DOHH2 (cell line): ENCODE data around the gene G3BP2.

Experiments used
- H3F3A ChIP-seq: fragments of 200-600 bp; sonication (generic), shearing (Covaris generic); 2 replicates; pipeline ENCODE4 v1.6.0; 2016; ENCODE audit warnings: antibody characterized with exemption, mild to moderate bottlenecking; ENCODE audit not compliant: control insufficient read depth, insufficient read depth
- H3K27ac ChIP-seq: fragments of 200-600 bp; sonication (generic); 2 replicates; pipeline ENCODE4 v1.5.1; 2014; ENCODE audit warnings: low read depth, mild to moderate bottlenecking, low read length, moderate library complexity
- H3K27me3 ChIP-seq: fragments of 200-600 bp; sonication (generic); 2 replicates; pipeline ENCODE4 v1.6.1; 2014; ENCODE audit warnings: mild to moderate bottlenecking, low read length, mixed read lengths; ENCODE audit not compliant: control insufficient read depth
- H3K36me3 ChIP-seq: fragments of 200-600 bp; sonication (generic); 2 replicates; pipeline ENCODE4 v1.6.1; 2014; ENCODE audit warnings: mild to moderate bottlenecking, low read length, moderate library complexity, mixed read lengths; ENCODE audit not compliant: control insufficient read depth
- H3K4me1 ChIP-seq: fragments of 200-600 bp; sonication (generic); 2 replicates; pipeline ENCODE4 v1.6.1; 2014; ENCODE audit warnings: mild to moderate bottlenecking, low read length, mixed read lengths; ENCODE audit not compliant: control insufficient read depth
- H3K4me2 ChIP-seq: fragments of 200-600 bp; sonication (generic); 2 replicates; pipeline ENCODE4 v1.6.0; 2014; ENCODE audit warnings: mild to moderate bottlenecking, low read length, moderate library complexity
- H3K4me3 ChIP-seq: fragments of 200-600 bp; sonication (generic); 2 replicates; pipeline ENCODE4 v1.5.1; 2014; ENCODE audit warnings: mild to moderate bottlenecking, low read length, mixed read lengths
- H3K79me2 ChIP-seq: fragments of 200-600 bp; sonication (generic); 2 replicates; pipeline ENCODE4 v1.6.1; 2014; ENCODE audit warnings: mild to moderate bottlenecking, low read length, mixed read lengths; ENCODE audit not compliant: control insufficient read depth
- H3K9me2 ChIP-seq: fragments of 200-600 bp; sonication (generic); replicated peaks from 2 replicates; pipeline ENCODE4 v1.6.1; 2014; ENCODE audit warnings: mild to moderate bottlenecking, low read length, mixed read lengths; ENCODE audit not compliant: control insufficient read depth
- H3K9me3 ChIP-seq: fragments of 200-600 bp; sonication (generic); 2 replicates; pipeline ENCODE4 v1.6.1; 2014; ENCODE audit warnings: antibody characterized with exemption, low read length, mixed read lengths; ENCODE audit not compliant: control insufficient read depth, insufficient read depth
- H4K20me1 ChIP-seq: fragments of 200-600 bp; sonication (generic); 2 replicates; pipeline ENCODE4 v1.6.0; 2014; ENCODE audit warnings: low read depth, mild to moderate bottlenecking, antibody characterized with exemption, low read length, moderate library complexity; ENCODE audit not compliant: control insufficient read depth, insufficient read depth
- EZH2phosphoT487 ChIP-seq: fragments of 200-600 bp; sonication (generic); IDR thresholded peaks from 2 replicates; pipeline ENCODE4 v1.6.1; 2017; ENCODE audit warnings: borderline replicate concordance, mild to moderate bottlenecking, antibody characterized with exemption, low read length, moderate library complexity, mixed read lengths
- TF ChIP-seq, protein P1 (sequence below): fragments of 200-600 bp; sonication (generic); IDR thresholded peaks from one replicate; pipeline ENCODE4 v1.5.1; 2014; ENCODE audit warnings: antibody characterized with exemption, mild to moderate bottlenecking, low read depth, low read length; ENCODE audit not compliant: poor library complexity, severe bottlenecking

G3BP2 gene

DNA sequence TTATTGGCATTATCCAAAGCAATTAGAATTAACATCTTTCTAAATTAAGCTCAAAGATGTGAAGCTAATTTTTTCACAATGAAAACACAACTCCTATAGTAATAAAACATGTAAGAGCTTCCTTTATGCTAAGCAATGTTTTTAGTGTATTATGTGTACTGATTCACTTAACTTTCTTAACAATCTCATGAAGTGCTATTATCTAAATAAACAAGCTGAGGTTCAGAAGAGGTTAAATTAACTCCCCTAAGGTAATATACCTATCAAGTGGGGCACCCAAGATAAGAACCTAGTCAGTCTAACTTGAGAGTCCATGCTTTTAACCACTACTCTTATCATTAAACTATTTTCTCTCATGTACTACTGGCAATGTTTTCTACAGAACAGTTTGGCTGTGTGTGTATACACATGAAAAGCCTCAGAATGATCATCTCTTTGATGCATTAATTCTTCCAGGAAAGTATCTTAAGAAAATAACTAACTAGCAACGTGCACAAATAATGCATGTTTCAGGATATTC, 13.6 kb downstream of the G3BP2 start:
- H3K9me3 ChIP-seq, result no peaks in the 10 kb centered on the region
- no peak overlapping the region for H3K4me2 ChIP-seq
- H3K36me3 ChIP-seq, result peaks cover 86% of the 10 kb centered on the region
- H3K79me2 ChIP-seq, result peaks cover 71% of the 10 kb centered on the region
- H3K27ac ChIP-seq, result no peak overlapping the region
- no peaks in the 10 kb centered on the region for H3K27me3 ChIP-seq
- peaks cover 2% of the 10 kb centered on the region; the same call in 1 of the 2 replicates for H3F3A ChIP-seq
- peaks cover 19% of the 10 kb centered on the region for H3K4me1 ChIP-seq
- TF ChIP-seq, protein P1, sequence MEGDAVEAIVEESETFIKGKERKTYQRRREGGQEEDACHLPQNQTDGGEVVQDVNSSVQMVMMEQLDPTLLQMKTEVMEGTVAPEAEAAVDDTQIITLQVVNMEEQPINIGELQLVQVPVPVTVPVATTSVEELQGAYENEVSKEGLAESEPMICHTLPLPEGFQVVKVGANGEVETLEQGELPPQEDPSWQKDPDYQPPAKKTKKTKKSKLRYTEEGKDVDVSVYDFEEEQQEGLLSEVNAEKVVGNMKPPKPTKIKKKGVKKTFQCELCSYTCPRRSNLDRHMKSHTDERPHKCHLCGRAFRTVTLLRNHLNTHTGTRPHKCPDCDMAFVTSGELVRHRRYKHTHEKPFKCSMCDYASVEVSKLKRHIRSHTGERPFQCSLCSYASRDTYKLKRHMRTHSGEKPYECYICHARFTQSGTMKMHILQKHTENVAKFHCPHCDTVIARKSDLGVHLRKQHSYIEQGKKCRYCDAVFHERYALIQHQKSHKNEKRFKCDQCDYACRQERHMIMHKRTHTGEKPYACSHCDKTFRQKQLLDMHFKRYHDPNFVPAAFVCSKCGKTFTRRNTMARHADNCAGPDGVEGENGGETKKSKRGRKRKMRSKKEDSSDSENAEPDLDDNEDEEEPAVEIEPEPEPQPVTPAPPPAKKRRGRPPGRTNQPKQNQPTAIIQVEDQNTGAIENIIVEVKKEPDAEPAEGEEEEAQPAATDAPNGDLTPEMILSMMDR, result no peak
- TF ChIP-seq EZH2phosphoT487, result no peak
- no peak overlapping the region for H3K4me3 ChIP-seq
- H3K9me2 ChIP-seq, result no peaks in the 10 kb centered on the region
- peaks cover 3% of the 10 kb centered on the region for H4K20me1 ChIP-seq

DNA sequence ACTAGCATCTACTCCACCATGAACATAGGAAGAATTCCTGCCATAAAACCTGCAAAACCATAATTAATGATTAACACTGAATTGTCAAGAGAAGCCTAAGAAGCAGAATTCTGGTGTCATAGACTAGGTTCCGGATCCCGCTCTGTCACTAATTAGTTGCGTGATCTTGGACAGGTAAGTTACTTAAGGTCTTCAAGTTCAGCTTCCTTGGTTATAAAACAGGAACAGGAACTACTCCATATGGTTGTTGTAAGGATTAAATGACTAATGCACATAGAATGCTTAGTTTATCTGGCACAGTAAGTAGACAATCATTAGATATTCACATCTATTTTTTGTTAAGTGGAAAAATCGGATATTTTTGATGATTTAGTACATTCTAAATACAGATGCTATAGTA, 14.3 kb downstream of the G3BP2 start:
- Histone ChIP-seq H3K9me3 (no peaks in the 10 kb centered on the region), H3K4me3 (no peak overlapping the region), H3K79me2 (peaks cover 71% of the 10 kb centered on the region), H3K27me3 (no peaks in the 10 kb centered on the region), H3K36me3 (peaks cover 88% of the 10 kb centered on the region), H3K9me2 (no peaks in the 10 kb centered on the region), H3K27ac (no peak overlapping the region), H3K4me1 (peaks cover 19% of the 10 kb centered on the region), H4K20me1 (peaks cover 8% of the 10 kb centered on the region; the same call in 1 of the 2 replicates), H3F3A (peaks cover 2% of the 10 kb centered on the region; the same call in 1 of the 2 replicates), H3K4me2 (no peak overlapping the region)
- no peak for TF ChIP-seq EZH2phosphoT487

DNA sequence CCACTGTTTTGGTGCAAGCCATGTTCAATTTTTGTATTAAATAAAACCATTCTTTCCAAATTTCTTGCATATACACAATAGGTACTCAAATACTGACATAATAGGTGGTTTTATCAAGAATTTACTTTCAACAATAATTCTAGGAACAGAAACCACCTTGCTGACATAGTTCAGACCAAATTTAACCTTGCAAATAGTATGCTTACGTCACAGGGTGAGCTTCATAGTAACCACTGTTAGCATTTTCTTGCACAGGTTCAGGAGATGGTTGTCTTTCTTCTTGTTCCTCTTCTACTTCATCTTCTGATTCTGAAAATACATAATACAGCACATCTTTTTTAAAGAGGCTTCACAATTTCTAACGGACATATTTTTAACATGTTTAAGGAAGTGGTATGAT, 17.6 kb downstream of the G3BP2 start:
- Histone ChIP-seq H3K79me2 (peaks cover 70% of the 10 kb centered on the region), H3K27me3 (no peaks in the 10 kb centered on the region), H3K9me3 (no peaks in the 10 kb centered on the region), H3F3A (peaks cover 5% of the 10 kb centered on the region), H3K4me1 (peaks cover 14% of the 10 kb centered on the region), H3K36me3 (peaks cover 97% of the 10 kb centered on the region), H3K27ac (no peak overlapping the region; the same call in 1 of the 2 replicates), H3K4me3 (no peak overlapping the region), H3K9me2 (no peaks in the 10 kb centered on the region), H3K4me2 (no peak overlapping the region), H4K20me1 (peaks cover 9% of the 10 kb centered on the region; the same call in 1 of the 2 replicates)
- TF ChIP-seq, protein P1, result no peak
- TF ChIP-seq EZH2phosphoT487, result no peak

DNA sequence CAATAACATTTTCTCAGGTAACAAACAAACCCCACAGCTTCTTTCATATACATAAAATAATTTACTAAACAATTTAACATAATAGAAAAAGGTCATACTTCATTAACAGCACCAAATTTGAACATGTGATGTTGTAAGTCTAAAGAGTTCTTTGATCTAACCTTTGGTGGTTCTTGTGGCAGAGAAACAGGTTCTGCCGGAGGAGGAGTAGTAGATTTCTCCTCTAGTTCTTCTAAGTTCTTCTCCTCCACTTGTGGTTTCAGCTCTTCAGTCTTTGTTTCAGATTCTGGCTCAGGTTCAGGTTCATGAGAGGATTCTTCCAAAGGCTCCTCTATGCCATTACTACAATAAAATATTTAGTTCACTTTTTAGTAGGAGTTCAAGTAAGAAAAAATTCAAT, 18.3 kb downstream of the G3BP2 start:
- TF ChIP-seq, protein P1, result no peak
- TF ChIP-seq EZH2phosphoT487, result no peak
- peaks cover 67% of the 10 kb centered on the region for H3K79me2 ChIP-seq

More for the DNA sequence above, 18.3 kb downstream of the G3BP2 start:
- Histone ChIP-seq H3K4me2 (no peak overlapping the region), H3K4me1 (peaks cover 14% of the 10 kb centered on the region), H3K27me3 (no peaks in the 10 kb centered on the region), H3K9me3 (no peaks in the 10 kb centered on the region), H3F3A (peaks cover 5% of the 10 kb centered on the region), H3K4me3 (no peak overlapping the region), H3K9me2 (no peaks in the 10 kb centered on the region), H3K27ac (no peak overlapping the region), H3K36me3 (peaks cover 96% of the 10 kb centered on the region), H4K20me1 (peaks cover 9% of the 10 kb centered on the region; the same call in 1 of the 2 replicates)
